K562 treated with DMSO at 1 percent for 48 hours (cell line): ENCODE data around the gene MLEC. TPM values are rescaled to one million over a fixed set of nuclear protein-coding genes. Genes with fewer than 3 reads are reported as not detected.

ENCODE experiments used
- total RNA-seq: library from RNA; unstranded; fragments of 300-600 nt; gene quantifications from 2 replicates; pipeline ENCODE4 v1.2.3, GENCODE V29; 2022; ENCODE audit warnings: low replicate concordance; ENCODE audit errors: extremely low read depth

The MLEC gene, protein sequence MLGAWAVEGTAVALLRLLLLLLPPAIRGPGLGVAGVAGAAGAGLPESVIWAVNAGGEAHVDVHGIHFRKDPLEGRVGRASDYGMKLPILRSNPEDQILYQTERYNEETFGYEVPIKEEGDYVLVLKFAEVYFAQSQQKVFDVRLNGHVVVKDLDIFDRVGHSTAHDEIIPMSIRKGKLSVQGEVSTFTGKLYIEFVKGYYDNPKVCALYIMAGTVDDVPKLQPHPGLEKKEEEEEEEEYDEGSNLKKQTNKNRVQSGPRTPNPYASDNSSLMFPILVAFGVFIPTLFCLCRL
- 105 TPM in 1 of 2 replicates, not detected in the other for total RNA-seq

GRCh38 chr12:120686690-120687577 is at the start of gene MLEC:
Gene MLEC (plus strand): TSS chr12:120687149. CDS start chr12:120687297, 148 bp downstream.

DNA sequence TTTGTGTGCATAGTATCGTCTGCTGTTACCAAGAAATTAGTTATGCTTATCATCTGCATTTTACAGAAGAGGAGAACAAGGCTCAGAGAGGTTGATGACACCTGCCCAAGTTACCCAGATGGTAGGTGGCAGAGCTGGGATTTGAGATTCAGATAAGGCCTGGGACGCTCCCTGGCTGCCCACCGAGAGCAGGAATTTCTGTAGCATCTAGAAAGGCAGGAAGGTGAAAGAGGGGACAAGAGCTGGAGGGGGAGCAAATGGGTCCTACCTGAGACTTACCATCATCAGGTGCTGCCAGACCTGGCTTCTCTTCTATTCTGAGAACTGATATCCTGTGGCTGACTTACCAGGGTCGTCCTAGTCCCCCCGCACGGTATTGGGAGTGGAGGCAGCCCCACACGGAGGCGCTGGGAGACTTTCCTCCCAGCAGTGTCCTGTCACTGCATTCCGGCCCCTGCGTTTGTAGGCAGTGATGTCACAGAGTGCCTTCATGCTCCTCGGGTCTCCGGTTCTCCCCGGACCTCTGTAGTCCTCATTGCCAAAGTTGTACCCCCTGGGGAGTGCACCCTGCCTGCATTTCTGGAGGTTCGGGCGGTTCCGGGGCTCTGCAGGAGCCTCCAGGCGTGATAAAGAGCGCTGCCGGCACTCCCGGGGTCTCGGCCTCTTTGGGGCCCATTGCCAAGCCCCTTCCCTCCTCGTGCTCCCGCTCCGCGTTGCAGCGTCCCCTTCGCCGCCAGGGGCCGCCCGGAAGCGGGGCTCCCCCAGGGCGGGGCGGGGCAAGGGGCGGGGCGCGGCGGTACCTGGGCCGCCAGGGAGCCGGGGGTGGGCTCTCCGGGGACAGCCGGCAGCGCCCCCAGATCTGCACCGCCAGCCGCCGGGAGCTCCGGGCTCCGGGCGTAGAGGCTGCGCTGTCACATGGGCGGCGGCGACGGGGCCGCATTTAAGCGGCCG is 46.9 kb upstream of the MLEC start, which contains the start of gene CABP1:
Gene CABP1, plus strand, starts transcription at position 856 of the 951 bp plus-strand sequence. Its CDS starts 60 bp downstream, at position 916.

GRCh38 chr12:120710031-120710804 is 23.3 kb downstream of the MLEC start, which contains the start of gene UNC119B:
Gene UNC119B (plus strand): TSS chr12:120710458. CDS start chr12:120710475, 17 bp downstream.

DNA sequence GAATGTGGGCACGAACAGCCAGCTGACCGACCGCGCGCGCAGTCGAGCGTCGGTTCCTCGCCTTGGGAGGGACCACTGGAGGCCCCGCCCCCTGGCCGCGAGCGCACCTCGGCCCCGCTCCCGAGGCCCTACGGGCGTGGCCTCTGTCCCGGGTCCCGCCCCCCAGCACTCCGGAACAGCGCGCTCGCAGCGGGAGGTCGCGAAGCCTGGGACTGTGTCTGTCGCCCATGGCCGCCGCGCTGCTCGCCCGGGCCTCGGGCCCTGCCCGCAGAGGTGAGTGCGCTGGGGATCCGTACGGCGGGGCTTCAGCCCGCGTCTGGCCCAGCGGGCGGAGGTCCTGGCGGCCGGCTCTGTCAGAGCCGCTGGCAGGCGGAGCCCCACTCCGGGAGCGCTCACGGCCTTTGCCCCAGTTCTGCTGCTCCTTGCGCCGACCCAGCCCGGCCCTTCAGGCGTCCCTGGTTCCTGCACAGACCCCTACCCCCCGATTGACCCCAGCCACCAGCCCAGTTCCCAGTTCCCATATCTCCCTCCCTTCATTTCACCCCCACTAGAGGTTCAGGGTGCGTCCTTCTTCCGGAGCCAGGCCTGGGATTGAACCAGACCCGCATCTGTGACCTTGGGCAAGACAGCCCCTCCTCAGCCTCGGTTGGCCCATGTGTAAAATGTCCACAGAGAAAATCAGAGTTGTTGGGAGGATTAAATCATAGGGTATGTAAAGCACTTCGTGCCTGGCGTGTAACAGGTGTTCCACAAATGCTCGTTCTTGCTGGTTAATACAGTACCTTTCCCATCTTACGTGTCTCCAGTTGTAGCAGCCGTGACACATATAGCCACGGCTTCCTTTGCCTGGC is 38.9 kb downstream of the MLEC start, which contains the start of gene ACADS:
Gene ACADS, plus strand, starts transcription at position 168 of the 851 bp plus-strand sequence. Its CDS starts 60 bp downstream, at position 228.

Other genes starting within 250 kb of the MLEC start
- gene COX6A1, start 249.0 kb upstream of the MLEC start, total RNA-seq: not detected in 2 replicates
- not detected in 2 replicates for gene TRIAP1, start 240.8 kb upstream of the MLEC start, total RNA-seq
- not detected in 2 replicates for gene GATC, start 240.7 kb upstream of the MLEC start, total RNA-seq
- not detected in 2 replicates for gene SRSF9, start 217.4 kb upstream of the MLEC start, total RNA-seq
- not detected in 2 replicates for gene DYNLL1, start 191.0 kb upstream of the MLEC start, total RNA-seq
- gene COQ5, start 158.0 kb upstream of the MLEC start, total RNA-seq: not detected in 2 replicates
- not detected in 2 replicates for gene RNF10, start 152.8 kb upstream of the MLEC start, total RNA-seq
- not detected in 2 replicates for gene POP5, start 105.7 kb upstream of the MLEC start, total RNA-seq
- gene CABP1, start 46.5 kb upstream of the MLEC start, total RNA-seq: not detected in 2 replicates
- not detected in 2 replicates for gene UNC119B, start 23.3 kb downstream of the MLEC start, total RNA-seq
- gene ACADS, start 38.7 kb downstream of the MLEC start, total RNA-seq: not detected in 2 replicates
- not detected in 2 replicates for gene SPPL3, start 217.2 kb downstream of the MLEC start, total RNA-seq